Measurements from ENCODE around the gene PRKCA.
A peak's percentile ranks its signal among the peaks of the same experiment; 100 is the strongest.

Gene PRKCA

GRCh38 chr17:66567234-66568170 is 265.1 kb downstream of the PRKCA start:
- peak in 52 of 56 donors; percentile 11 to 87 (median 62) for DNase-seq

- no peak for DNase-seq
These were observed 267.2 kb downstream of the PRKCA start for GRCh38 chr17:66569572-66569971.

GRCh38 chr17:66570447-66571195 is 268.2 kb downstream of the PRKCA start:
- DNase-seq = peak in 5 of 56 donors; percentile 7 to 52 (median 19)

- no peak for DNase-seq
These were observed 269.3 kb downstream of the PRKCA start for GRCh38 chr17:66571745-66572144.

GRCh38 chr17:66573078-66573477 is 270.7 kb downstream of the PRKCA start:
- no peak for DNase-seq

GRCh38 chr17:66574123-66574522 is 271.7 kb downstream of the PRKCA start:
- no peak for DNase-seq

- DNase-seq = no peak
These were observed 274.1 kb downstream of the PRKCA start for GRCh38 chr17:66576473-66576872.

- no peak for DNase-seq
These were observed 274.6 kb downstream of the PRKCA start for GRCh38 chr17:66577041-66577440.

- no peak for DNase-seq
These were observed 276.5 kb downstream of the PRKCA start for GRCh38 chr17:66578781-66579489.

- no peak for DNase-seq
These were observed 277.1 kb downstream of the PRKCA start for GRCh38 chr17:66579556-66579955.

GRCh38 chr17:66580184-66580955 is 278.0 kb downstream of the PRKCA start:
- peak in 3 of 56 donors; percentile 12 to 32 (median 17) for DNase-seq

- DNase-seq = peak in 1 of 56 donors; percentile 6
These were observed 278.6 kb downstream of the PRKCA start for GRCh38 chr17:66580956-66581391.

- DNase-seq = no peak
These were observed 280.1 kb downstream of the PRKCA start for GRCh38 chr17:66582373-66583111.

GRCh38 chr17:66583112-66583748 is 280.8 kb downstream of the PRKCA start:
- DNase-seq = no peak

GRCh38 chr17:66584927-66585326 is 282.5 kb downstream of the PRKCA start:
- no peak for DNase-seq

- DNase-seq = no peak
These were observed 283.1 kb downstream of the PRKCA start for GRCh38 chr17:66585472-66585871.

- no peak for DNase-seq
These were observed 287.5 kb downstream of the PRKCA start for GRCh38 chr17:66589892-66590291.

- no peak for DNase-seq
These were observed 290.7 kb downstream of the PRKCA start for GRCh38 chr17:66593116-66593515.

- DNase-seq = no peak
These were observed 293.5 kb downstream of the PRKCA start for GRCh38 chr17:66595893-66596292.
